HL-60 (cell line): ENCODE results near the gene BMP7.

ENCODE experiments used
- DNase-seq, 2 experiments: peaks; one replicate each; pipeline ENCODE4 v3.0.0-alpha.2; 2010 to 2020; ENCODE audit warnings: low read depth in 1 of 2, low spot score in 1 of 2
- H3K27ac ChIP-seq: fragments of 250-450 bp; sonication (Bioruptor Pico); replicated peaks from 2 replicates; pipeline ENCODE4 v1.5.1; 2020; ENCODE audit warnings: mild to moderate bottlenecking, moderate library complexity
- H3K27me3 ChIP-seq: fragments of 250-450 bp; sonication (Bioruptor Pico); 2 replicates; pipeline ENCODE4 v1.5.1; 2021; ENCODE audit warnings: mild to moderate bottlenecking, moderate library complexity; ENCODE audit not compliant: insufficient read depth, poor library complexity, severe bottlenecking
- H3K4me3 ChIP-seq: replicated peaks from 2 replicates; pipeline ENCODE4 v1.5.1; 2011; ENCODE audit warnings: mild to moderate bottlenecking, control low read depth, low read length; ENCODE audit not compliant: insufficient read depth
- CTCF ChIP-seq: IDR thresholded peaks from one replicate; pipeline ENCODE4 v1.5.1; 2011; ENCODE audit warnings: low read length, control low read depth, inconsistent platforms; ENCODE audit not compliant: insufficient read depth
- GABPA ChIP-seq: IDR thresholded peaks from 2 replicates; pipeline ENCODE4 v1.6.1; 2012; ENCODE audit warnings: low read depth
- POLR2AphosphoS5 ChIP-seq: IDR thresholded peaks from 2 replicates; pipeline ENCODE4 v1.6.1; 2012; ENCODE audit warnings: low read depth
- REST ChIP-seq: IDR thresholded peaks from 2 replicates; pipeline ENCODE4 v1.6.1; 2012; ENCODE audit warnings: low read depth; ENCODE audit not compliant: insufficient replicate concordance
- SPI1 ChIP-seq: IDR thresholded peaks from 2 replicates; pipeline ENCODE4 v1.6.1; 2012; ENCODE audit warnings: low read depth, mild to moderate bottlenecking, borderline replicate concordance

The BMP7 gene

GRCh38 chr20:57211908-57212533 is 54.4 kb downstream of the BMP7 start:
- H3K27me3 ChIP-seq: peaks cover 5% of the 10 kb centered on the region
- no peak overlapping the region for H3K27ac ChIP-seq
- no peak overlapping the region for H3K4me3 ChIP-seq
- no peak for TF ChIP-seq REST
- no peak for TF ChIP-seq GABPA
- TF ChIP-seq CTCF: no peak
- no peak for DNase-seq

GRCh38 chr20:57211406-57211805 is 55.0 kb downstream of the BMP7 start:
- TF ChIP-seq SPI1 (no peak), REST (no peak), GABPA (no peak), POLR2AphosphoS5 (no peak), CTCF (no peak)
- Histone ChIP-seq H3K27me3 (peaks cover 5% of the 10 kb centered on the region), H3K4me3 (no peak overlapping the region), H3K27ac (no peak overlapping the region)
- no peak for DNase-seq

GRCh38 chr20:57210911-57211280 is 55.5 kb downstream of the BMP7 start:
- TF ChIP-seq SPI1 (no peak), POLR2AphosphoS5 (no peak), CTCF (no peak), REST (no peak), GABPA (no peak)
- DNase-seq: no peak
- H3K27me3 ChIP-seq: peaks cover 5% of the 10 kb centered on the region
- H3K27ac ChIP-seq: no peak overlapping the region
- no peak overlapping the region for H3K4me3 ChIP-seq
